ENCODE results near the gene PLEKHN1.

The PLEKHN1 gene

DNA sequence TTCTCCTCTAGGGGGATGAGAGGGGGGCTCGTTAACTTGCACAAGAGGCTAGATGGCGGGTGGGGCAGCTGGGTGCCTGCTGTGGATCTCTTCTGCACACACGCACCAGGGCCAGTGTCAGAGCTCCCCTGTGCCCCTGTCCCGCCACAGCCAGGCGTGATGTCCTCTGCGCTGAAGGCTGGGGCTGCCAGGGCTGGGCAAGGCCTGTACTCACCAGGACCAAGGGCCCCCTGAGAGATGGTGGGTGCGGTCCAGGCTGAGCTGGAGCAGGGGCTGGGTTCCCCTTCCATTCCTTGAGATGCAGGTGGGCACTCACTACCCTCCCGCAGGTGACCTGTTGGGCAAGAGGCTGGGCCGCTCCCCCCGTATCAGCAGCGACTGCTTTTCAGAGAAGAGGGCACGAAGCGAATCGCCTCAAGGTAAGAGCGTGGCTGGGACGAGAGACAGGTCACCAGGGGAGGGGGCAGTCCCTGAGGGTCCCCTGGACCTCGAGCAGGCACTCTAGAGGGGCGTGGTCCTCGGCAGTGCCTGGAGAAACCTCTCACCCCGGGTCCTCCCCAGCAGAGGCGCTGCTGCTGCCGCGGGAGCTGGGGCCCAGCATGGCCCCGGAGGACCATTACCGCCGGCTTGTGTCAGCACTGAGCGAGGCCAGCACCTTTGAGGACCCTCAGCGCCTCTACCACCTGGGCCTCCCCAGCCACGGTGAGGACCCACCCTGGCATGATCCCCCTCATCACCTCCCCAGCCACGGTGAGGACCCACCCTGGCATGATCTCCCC lies 27.4 kb upstream of the PLEKHN1 start:
- TF ChIP-seq, protein P1, sequence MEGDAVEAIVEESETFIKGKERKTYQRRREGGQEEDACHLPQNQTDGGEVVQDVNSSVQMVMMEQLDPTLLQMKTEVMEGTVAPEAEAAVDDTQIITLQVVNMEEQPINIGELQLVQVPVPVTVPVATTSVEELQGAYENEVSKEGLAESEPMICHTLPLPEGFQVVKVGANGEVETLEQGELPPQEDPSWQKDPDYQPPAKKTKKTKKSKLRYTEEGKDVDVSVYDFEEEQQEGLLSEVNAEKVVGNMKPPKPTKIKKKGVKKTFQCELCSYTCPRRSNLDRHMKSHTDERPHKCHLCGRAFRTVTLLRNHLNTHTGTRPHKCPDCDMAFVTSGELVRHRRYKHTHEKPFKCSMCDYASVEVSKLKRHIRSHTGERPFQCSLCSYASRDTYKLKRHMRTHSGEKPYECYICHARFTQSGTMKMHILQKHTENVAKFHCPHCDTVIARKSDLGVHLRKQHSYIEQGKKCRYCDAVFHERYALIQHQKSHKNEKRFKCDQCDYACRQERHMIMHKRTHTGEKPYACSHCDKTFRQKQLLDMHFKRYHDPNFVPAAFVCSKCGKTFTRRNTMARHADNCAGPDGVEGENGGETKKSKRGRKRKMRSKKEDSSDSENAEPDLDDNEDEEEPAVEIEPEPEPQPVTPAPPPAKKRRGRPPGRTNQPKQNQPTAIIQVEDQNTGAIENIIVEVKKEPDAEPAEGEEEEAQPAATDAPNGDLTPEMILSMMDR (IDR thresholded peaks at IDR 0.05): no peak

DNA sequence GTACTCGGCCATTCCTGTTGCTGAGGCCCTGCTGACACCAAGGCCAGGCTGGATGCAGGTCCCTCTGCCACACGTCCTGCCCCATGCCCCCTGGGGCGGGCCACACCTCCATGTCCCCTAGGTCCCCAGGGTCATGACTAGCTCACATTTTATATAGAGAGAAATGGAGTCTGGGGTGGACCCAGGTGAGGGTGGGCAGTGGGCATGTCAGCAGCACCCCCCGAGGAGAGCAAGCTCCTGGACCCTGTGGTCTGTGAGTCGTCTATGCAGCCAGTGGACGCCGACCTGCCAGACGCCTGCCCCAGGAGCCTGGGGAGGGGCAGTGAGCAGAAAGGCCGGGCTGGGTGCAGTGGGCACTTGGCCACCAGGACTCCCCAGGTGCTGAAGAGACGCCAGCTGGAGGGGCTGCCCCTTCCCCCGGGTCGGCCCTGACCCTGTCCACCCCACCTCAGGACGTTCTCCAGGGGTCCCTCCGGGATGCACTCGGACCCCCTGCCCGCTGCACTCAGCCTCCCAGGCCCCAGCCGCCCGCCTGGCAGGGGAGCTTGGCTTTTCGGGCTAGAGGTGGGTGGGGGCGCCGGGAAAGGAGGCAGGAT lies 26.7 kb upstream of the PLEKHN1 start:
- TF ChIP-seq, protein P1 (IDR thresholded peaks at IDR 0.05): no peak

DNA sequence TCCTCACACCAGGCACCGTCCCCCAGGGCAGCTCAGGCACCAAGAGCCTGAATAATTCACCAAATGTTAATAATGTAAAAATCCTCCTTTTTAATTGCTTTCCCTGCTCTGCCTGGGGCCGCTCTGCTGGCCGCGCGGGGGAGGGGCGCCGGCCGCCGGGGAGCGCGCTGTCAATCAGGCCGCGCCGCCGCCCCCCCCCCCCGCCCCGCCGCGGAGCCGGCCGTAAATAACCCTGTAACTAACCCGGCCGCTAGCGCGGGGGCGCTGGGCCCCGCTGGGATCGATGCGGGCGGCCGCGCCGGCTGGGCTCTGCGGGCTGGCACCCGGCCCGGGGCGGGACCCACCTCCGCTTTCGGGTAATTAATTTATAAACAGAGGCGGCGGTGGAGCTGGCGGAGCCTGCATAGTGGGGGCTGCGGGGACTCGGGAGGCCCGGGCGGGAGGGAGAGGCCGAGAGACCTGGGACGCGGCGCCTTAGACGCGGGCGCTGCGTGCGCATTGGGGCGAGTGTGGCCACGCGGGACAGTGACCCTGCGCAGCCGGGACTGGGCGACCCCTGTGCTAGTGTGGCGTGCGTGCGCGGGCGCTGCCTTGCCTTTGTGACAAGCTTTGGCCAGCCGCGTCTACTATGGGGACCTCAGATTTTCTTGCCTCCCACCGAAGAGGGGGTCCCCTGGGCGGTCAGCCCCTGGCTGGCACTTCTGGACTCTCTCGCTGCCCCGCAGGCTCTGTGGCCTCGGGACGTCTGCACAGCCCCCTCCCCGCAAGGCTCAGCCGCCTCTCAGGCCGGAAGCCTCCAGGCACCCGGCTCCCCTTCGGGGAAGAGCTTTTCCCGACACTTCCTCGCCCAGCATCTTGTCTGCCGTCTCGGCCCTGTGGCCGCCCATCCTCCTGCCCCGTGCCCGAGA lies 25.9 kb upstream of the PLEKHN1 start:
- TF ChIP-seq, protein P1 (IDR thresholded peaks at IDR 0.05): no peak

DNA sequence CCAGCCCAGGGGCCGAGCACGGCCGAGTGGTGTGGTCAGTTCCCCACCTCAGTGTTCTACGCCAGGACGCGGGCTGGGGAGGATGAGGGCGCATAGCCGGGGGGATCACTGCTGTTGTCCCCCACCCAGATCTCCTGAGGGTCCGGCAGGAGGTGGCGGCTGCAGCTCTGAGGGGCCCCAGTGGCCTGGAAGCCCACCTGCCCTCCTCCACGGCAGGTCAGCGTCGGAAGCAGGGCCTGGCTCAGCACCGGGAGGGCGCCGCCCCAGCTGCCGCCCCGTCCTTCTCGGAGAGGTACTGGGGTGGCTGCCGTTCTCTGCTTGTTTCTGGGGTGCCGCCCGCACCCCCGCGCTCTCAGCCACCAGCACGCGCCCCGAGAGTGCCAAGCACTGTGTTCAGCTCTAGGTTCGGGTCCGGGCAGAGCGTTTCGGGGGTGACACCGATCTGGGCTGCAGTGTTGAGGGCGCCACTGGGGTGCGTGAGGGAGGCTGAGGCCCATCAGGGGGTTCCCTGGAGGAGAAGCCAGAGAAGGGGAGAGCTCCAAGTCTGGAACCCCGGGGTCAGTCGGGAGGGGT lies 25.2 kb upstream of the PLEKHN1 start:
- TF ChIP-seq, protein P1 (IDR thresholded peaks at IDR 0.05): no peak

DNA sequence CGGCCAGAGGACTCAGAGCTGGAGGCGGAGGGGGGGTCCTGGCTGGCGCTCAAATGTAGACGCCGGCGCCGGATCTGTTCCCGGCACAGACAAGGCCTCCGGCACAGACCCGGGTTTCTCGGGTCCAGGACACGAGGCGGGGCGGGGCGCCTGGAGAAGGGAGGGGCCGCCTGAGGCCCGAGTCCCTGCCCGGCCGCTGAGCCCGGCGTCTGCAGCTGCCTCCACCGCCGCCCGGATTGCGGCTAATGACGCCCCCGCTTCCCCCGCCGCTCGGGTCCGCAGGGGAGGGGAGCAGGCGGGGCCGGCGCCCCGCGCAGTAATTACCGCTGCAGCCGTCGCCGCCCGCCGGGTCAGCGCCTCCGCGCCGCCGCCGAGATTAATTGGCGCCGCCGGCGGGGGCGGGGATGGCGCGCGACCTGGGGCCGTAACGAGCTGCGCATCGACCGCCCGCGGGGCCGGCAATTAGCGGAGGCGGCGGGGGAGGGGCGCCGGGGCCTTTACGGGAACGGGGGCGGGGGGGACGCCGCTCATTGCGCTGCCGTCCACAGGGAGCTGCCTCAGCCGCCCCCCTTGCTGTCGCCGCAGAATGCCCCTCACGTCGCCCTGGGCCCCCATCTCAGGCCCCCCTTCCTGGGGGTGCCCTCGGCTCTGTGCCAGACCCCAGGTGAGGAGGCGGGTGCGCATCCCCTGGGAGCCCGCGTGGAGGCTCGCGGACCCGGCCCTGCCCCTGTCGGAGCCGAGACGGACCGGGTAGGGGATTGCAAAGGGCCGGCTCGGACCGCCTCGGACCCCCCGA lies 24.5 kb upstream of the PLEKHN1 start:
- TF ChIP-seq, protein P1 (IDR thresholded peaks at IDR 0.05): no peak

DNA sequence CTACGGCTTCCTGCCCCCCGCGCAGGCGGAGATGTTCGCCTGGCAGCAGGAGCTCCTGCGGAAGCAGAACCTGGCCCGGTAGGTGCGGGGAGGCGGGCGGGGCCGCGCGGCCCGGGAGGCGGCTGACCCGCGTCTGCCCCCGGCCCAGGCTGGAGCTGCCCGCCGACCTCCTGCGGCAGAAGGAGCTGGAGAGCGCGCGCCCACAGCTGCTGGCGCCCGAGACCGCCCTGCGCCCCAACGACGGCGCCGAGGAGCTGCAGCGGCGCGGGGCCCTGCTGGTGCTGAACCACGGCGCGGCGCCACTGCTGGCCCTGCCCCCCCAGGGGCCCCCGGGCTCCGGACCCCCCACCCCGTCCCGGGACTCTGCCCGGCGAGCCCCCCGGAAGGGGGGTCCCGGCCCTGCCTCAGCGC lies 23.9 kb upstream of the PLEKHN1 start:
- TF ChIP-seq, protein P1 (IDR thresholded peaks at IDR 0.05): no peak

All from LNCAP (cell line).